HEK293 (cell line): ENCODE results near the gene ANTKMT.
"Not testable (repeated sequence)": the region's sequence is repeated elsewhere in the genome, so short reads cannot be mapped to it uniquely, and the experiment has no call there.

Source experiments
- CTCF ChIA-PET: fragments of 350-600 bp; formaldehyde crosslinking; extraction: SDS; loops from one replicate; lab custom pipeline; 2021; ENCODE audit warnings: antibody characterized with exemption; lab: Yijun Ruan, JAX
- POLR2A ChIA-PET: fragments of 300-600 bp; formaldehyde crosslinking; extraction: SDS; loops from one replicate; lab custom pipeline; 2020; ENCODE audit warnings: antibody characterized with exemption, inconsistent platforms; lab: Yijun Ruan, JAX
- H3K27ac ChIP-seq: fragments of 200-500 bp; sonication (Bioruptor generic); 2 replicates; pipeline ENCODE4 v1.5.1; 2014; ENCODE audit warnings: low read depth, low read length, control low read depth, inconsistent platforms; ENCODE audit errors: extremely low read depth
- H3K36me3 ChIP-seq, 2 experiments: fragments of 200-500 bp in 1 of 2; sonication (Bioruptor generic) in 1 of 2; 1 replicate in 1 of 2; 2 replicates in 1 of 2; pipeline ENCODE4 v1.5.1; 2014 to 2017; ENCODE audit warnings: inconsistent platforms in 2 of 2, low read length in 2 of 2; ENCODE audit not compliant: control insufficient read depth in 2 of 2, insufficient read depth in 1 of 2
- H3K4me1 ChIP-seq: fragments of 200-500 bp; sonication (Bioruptor generic); 2 replicates; pipeline ENCODE4 v1.5.1; 2014; ENCODE audit warnings: mild to moderate bottlenecking, low read length, inconsistent platforms; ENCODE audit not compliant: control insufficient read depth, insufficient read depth
- H3K4me3 ChIP-seq: 2 replicates; pipeline ENCODE4 v1.5.1; 2011; ENCODE audit warnings: low read depth, mild to moderate bottlenecking, control low read depth, low read length, moderate library complexity
- H3K9me3 ChIP-seq: fragments of 200-500 bp; sonication (Bioruptor generic); 2 replicates; pipeline ENCODE4 v1.5.1; 2014; ENCODE audit warnings: low read depth, low read length, inconsistent platforms; ENCODE audit not compliant: control insufficient read depth, insufficient read depth
- GLIS1 ChIP-seq: fragments of 450-650 bp; formaldehyde crosslinking; IDR thresholded peaks from 2 replicates; pipeline ENCODE4 v1.5.1; 2016; ENCODE audit warnings: missing biosample characterization, missing genetic modification characterization
- KLF16 ChIP-seq: fragments of 450-650 bp; formaldehyde crosslinking; IDR thresholded peaks from 2 replicates; pipeline ENCODE4 v1.5.1; 2017; ENCODE audit warnings: missing biosample characterization, missing genetic modification characterization
- KLF17 ChIP-seq: fragments of 450-650 bp; formaldehyde crosslinking; IDR thresholded peaks from 2 replicates; pipeline ENCODE4 v1.5.1; 2016; ENCODE audit warnings: missing biosample characterization, missing genetic modification characterization
- KLF8 ChIP-seq: fragments of 450-650 bp; formaldehyde crosslinking; IDR thresholded peaks from 2 replicates; pipeline ENCODE4 v1.5.1; 2016; ENCODE audit warnings: missing biosample characterization, missing genetic modification characterization
- KLF9 ChIP-seq: fragments of 450-650 bp; formaldehyde crosslinking; IDR thresholded peaks from 2 replicates; pipeline ENCODE4 v1.5.1; 2016; ENCODE audit warnings: missing biosample characterization, missing genetic modification characterization, low read depth
- PATZ1 ChIP-seq: fragments of 450-650 bp; formaldehyde crosslinking; IDR thresholded peaks from 2 replicates; pipeline ENCODE4 v1.5.1; 2016; ENCODE audit warnings: missing biosample characterization, missing genetic modification characterization
- SP3 ChIP-seq: fragments of 450-650 bp; formaldehyde crosslinking; IDR thresholded peaks from 2 replicates; pipeline ENCODE4 v1.5.1; 2016; ENCODE audit warnings: missing biosample characterization, missing genetic modification characterization
- SP7 ChIP-seq: fragments of 450-650 bp; formaldehyde crosslinking; IDR thresholded peaks from 2 replicates; pipeline ENCODE4 v1.5.1; 2016; ENCODE audit warnings: missing biosample characterization, missing genetic modification characterization
- ZBTB20 ChIP-seq: fragments of 450-650 bp; formaldehyde crosslinking; IDR thresholded peaks from 2 replicates; pipeline ENCODE4 v1.5.1; 2016; ENCODE audit warnings: missing biosample characterization, missing genetic modification characterization
- ZBTB26 ChIP-seq: fragments of 450-650 bp; formaldehyde crosslinking; optimal IDR thresholded peaks from 2 replicates; pipeline ENCODE3; 2016; ENCODE audit warnings: missing biosample characterization, mild to moderate bottlenecking, missing genetic modification characterization
- ZFHX2 ChIP-seq: fragments of 450-650 bp; formaldehyde crosslinking; conservative IDR thresholded peaks from 2 replicates; pipeline ENCODE4 v1.5.1; 2016; ENCODE audit warnings: missing biosample characterization, missing genetic modification characterization
- ZFP37 ChIP-seq: fragments of 450-650 bp; formaldehyde crosslinking; IDR thresholded peaks from 2 replicates; pipeline ENCODE4 v1.5.1; 2016; ENCODE audit warnings: missing biosample characterization, missing genetic modification characterization
- ZNF2 ChIP-seq: fragments of 450-650 bp; formaldehyde crosslinking; IDR thresholded peaks from 2 replicates; pipeline ENCODE4 v1.5.1; 2016; ENCODE audit warnings: missing biosample characterization, missing genetic modification characterization
- ZNF26 ChIP-seq: fragments of 450-650 bp; formaldehyde crosslinking; IDR thresholded peaks from 2 replicates; pipeline ENCODE4 v1.5.1; 2016; ENCODE audit warnings: missing biosample characterization, missing genetic modification characterization
- ZNF335 ChIP-seq: fragments of 450-650 bp; formaldehyde crosslinking; conservative IDR thresholded peaks from 2 replicates; pipeline ENCODE4 v1.5.1; 2016; ENCODE audit warnings: missing biosample characterization, missing genetic modification characterization
- ZNF366 ChIP-seq: fragments of 450-650 bp; formaldehyde crosslinking; conservative IDR thresholded peaks from 2 replicates; pipeline ENCODE4 v1.5.1; 2016; ENCODE audit warnings: missing biosample characterization, missing genetic modification characterization
- ZNF391 ChIP-seq: fragments of 450-650 bp; formaldehyde crosslinking; IDR thresholded peaks from 2 replicates; pipeline ENCODE4 v1.5.1; 2016; ENCODE audit warnings: low read depth, missing biosample characterization, missing genetic modification characterization, borderline replicate concordance
- ZNF394 ChIP-seq: fragments of 450-650 bp; formaldehyde crosslinking; IDR thresholded peaks from 2 replicates; pipeline ENCODE4 v1.5.1; 2016; ENCODE audit warnings: missing biosample characterization, missing genetic modification characterization, mild to moderate bottlenecking, moderate library complexity, borderline replicate concordance
- ZNF398 ChIP-seq: fragments of 450-650 bp; formaldehyde crosslinking; IDR thresholded peaks from 2 replicates; pipeline ENCODE4 v1.5.1; 2017; ENCODE audit warnings: missing biosample characterization, missing genetic modification characterization
- ZNF561 ChIP-seq: fragments of 450-650 bp; IDR thresholded peaks from 2 replicates; pipeline ENCODE4 v1.5.1; 2018; ENCODE audit warnings: missing biosample characterization, missing genetic modification characterization, borderline replicate concordance
- ZNF621 ChIP-seq: fragments of 450-650 bp; formaldehyde crosslinking; IDR thresholded peaks from 2 replicates; pipeline ENCODE4 v1.5.1; 2017; ENCODE audit warnings: missing biosample characterization, missing genetic modification characterization
- ZNF654 ChIP-seq: fragments of 450-650 bp; formaldehyde crosslinking; IDR thresholded peaks from 2 replicates; pipeline ENCODE4 v1.5.1; 2016; ENCODE audit warnings: low read depth, missing biosample characterization, missing genetic modification characterization
- ZNF658 ChIP-seq: fragments of 450-650 bp; formaldehyde crosslinking; IDR thresholded peaks from 2 replicates; pipeline ENCODE4; 2016; ENCODE audit warnings: missing biosample characterization, missing genetic modification characterization
- ZSCAN5A ChIP-seq: fragments of 450-650 bp; formaldehyde crosslinking; IDR thresholded peaks from 2 replicates; pipeline ENCODE4 v1.5.1; 2016; ENCODE audit warnings: missing biosample characterization, missing genetic modification characterization

The ANTKMT gene

GRCh38 chr16:711548-712320 lies 9.2 kb upstream of the ANTKMT start (continued):
- TF ChIP-seq PATZ1 (tag by site-specific recombination) = peak; percentile 62
- TF ChIP-seq ZNF366 (tag by site-specific recombination) = no peak
- no peak for TF ChIP-seq ZFP37 (tag by site-specific recombination)
- TF ChIP-seq SP7 (tag by site-specific recombination) = peak; percentile 10; the same call in 1 of the 2 replicates
- TF ChIP-seq ZNF654 (tag by site-specific recombination) = peak; percentile 73
- peak; percentile 45; the same call in 1 of the 2 replicates for TF ChIP-seq KLF17
- peak; percentile 30; the same call in 1 of the 2 replicates for TF ChIP-seq ZNF561 (tag by site-specific recombination)
- TF ChIP-seq ZNF398 (tag by site-specific recombination) = no peak
- no peak for TF ChIP-seq ZNF26 (tag by site-specific recombination)
- peak; percentile 15 for TF ChIP-seq ZBTB26 (tag by site-specific recombination)
- TF ChIP-seq ZBTB20 = peak; percentile 38; the same call in 1 of the 2 replicates
- TF ChIP-seq ZNF2 (tag by site-specific recombination) = 0 out of 2 replicates have a peak, but pooled peaks have one; percentile 43
- no peak for TF ChIP-seq ZNF621 (tag by site-specific recombination)
- TF ChIP-seq ZNF658 (tag by site-specific recombination) = no peak
- no peak for TF ChIP-seq ZNF335 (tag by site-specific recombination)

- H3K36me3 ChIP-seq, H3K27ac ChIP-seq, H3K4me3 ChIP-seq, H3K9me3 ChIP-seq: not testable (repeated sequence)
- CTCF ChIA-PET = interaction anchor here (0.6 to 5.7 kb wide), 27 partner anchors 7 to 646 kb away, joined by 3 to 119 read pairs (median 5); partner anchors contain the start of genes ANTKMT, CCDC78, CHTF18 and CIAO3
- peaks cover 11% of the 10 kb centered on the region for H3K4me1 ChIP-seq
- POLR2A ChIA-PET = interaction anchor here (0.6 to 2.5 kb wide), 7 partner anchors 8 to 92 kb away, joined by 3 to 12 read pairs (median 3); partner anchors contain the start of genes ANTKMT, CHTF18, CIAO3 and RPUSD1
- TF ChIP-seq ZNF654 (tag by site-specific recombination) = peak; percentile 55
- peak; percentile 28 for TF ChIP-seq ZBTB26 (tag by site-specific recombination)
- peak; percentile 91 for TF ChIP-seq ZNF366 (tag by site-specific recombination)
- peak; percentile 78; the same call in 1 of the 2 replicates for TF ChIP-seq ZNF394
- peak; percentile 48; the same call in 1 of the 2 replicates for TF ChIP-seq GLIS1 (tag by site-specific recombination)
- TF ChIP-seq ZFHX2 (tag by site-specific recombination) = peak; percentile 92
- peak; percentile 65; the same call in 1 of the 2 replicates for TF ChIP-seq KLF16 (tag by site-specific recombination)
- TF ChIP-seq ZNF391 (tag by site-specific recombination) = 0 out of 2 replicates have a peak, but pooled peaks have one; percentile 57
- peak; percentile 56 for TF ChIP-seq SP3 (tag by site-specific recombination)
- peak; percentile 86 for TF ChIP-seq KLF9 (tag by site-specific recombination)
- peak; percentile 81 for TF ChIP-seq KLF8 (tag by site-specific recombination)
- TF ChIP-seq ZSCAN5A (tag by site-specific recombination) = peak; percentile 55; the same call in 1 of the 2 replicates
Measured at GRCh38 chr16:712740-713250, 8.2 kb upstream of the ANTKMT start.
